GM12892 (cell line): ENCODE results near the gene AP1M2. TPM values are rescaled to one million over a fixed set of nuclear protein-coding genes. Genes with fewer than 3 reads are reported as not detected.

ENCODE experiments used
- DNase-seq: peaks from one replicate; pipeline ENCODE4 v3.0.0; 2011; ENCODE audit not compliant: insufficient read length
- FAIRE-seq: peaks from 2 replicates; lab custom pipeline; 2011; peaks lifted over from hg19 to GRCh38; lab: Jason Lieb, UNC
- POLR2A ChIP-seq: IDR thresholded peaks from 2 replicates; pipeline ENCODE4 v1.6.1; 2011; ENCODE audit warnings: low read depth, low read length, control low read depth
- POLR2AphosphoS5 ChIP-seq: IDR thresholded peaks from 2 replicates; pipeline ENCODE4 v1.6.1; 2011; ENCODE audit warnings: low read depth, low read length, control low read depth
- TAF1 ChIP-seq: IDR thresholded peaks from 2 replicates; pipeline ENCODE4 v1.6.1; 2011; ENCODE audit warnings: low read depth, mild to moderate bottlenecking, control low read depth, low read length, borderline replicate concordance
- polyA plus RNA-seq: library from polyadenylated mRNA; unstranded; fragments of >200 nt; gene quantifications from one replicate; pipeline ENCODE4 v1.2.1, GENCODE V29; 2012; ENCODE audit warnings: missing spikeins, inconsistent platforms; ENCODE audit not compliant: missing spikeins

Gene AP1M2
- not detected for polyA plus RNA-seq

DNA sequence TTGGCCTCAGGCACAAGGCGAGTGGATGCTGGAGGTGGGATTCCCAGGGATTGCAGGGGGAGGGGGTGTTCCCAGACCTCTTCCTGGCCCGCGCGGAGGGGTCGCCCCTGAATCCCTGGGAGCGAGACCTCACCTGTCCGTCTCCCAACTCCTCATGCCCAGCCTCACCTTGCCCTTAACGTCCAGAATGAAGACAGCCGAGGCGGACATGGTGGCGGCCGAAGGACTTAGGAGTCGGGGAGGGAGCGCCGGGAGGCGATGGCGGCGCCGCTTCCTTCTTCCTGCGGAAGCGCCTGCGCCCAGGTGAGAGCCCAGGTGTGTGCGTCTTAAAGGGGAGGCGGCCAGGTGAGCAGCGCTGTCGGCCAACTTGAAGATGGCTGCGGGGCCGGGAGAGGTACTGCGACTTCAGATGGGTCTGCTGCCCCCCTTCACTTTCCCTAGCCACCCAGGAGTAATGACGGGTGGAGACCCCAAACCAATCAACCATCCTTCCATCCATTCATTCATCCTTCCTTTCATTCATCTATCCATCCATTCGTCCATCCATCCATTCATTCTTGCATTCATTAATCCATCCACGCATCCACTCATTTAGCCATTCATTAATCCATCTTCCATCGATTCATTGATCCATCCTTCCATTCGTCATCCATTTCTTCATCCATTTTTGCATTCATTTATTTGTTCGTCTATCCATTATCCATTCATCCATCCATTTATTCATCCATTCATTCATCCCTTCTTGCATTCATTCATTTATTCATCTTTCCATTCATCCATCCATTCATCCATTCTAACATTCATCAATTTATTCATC is at the start of gene AP1M2:
TSS of gene AP1M2 (minus strand) at position 291 of the 817 bp plus-strand sequence. CDS start at position 210, 81 bp downstream.
- FAIRE-seq: no peak
- no peak for DNase-seq

DNA sequence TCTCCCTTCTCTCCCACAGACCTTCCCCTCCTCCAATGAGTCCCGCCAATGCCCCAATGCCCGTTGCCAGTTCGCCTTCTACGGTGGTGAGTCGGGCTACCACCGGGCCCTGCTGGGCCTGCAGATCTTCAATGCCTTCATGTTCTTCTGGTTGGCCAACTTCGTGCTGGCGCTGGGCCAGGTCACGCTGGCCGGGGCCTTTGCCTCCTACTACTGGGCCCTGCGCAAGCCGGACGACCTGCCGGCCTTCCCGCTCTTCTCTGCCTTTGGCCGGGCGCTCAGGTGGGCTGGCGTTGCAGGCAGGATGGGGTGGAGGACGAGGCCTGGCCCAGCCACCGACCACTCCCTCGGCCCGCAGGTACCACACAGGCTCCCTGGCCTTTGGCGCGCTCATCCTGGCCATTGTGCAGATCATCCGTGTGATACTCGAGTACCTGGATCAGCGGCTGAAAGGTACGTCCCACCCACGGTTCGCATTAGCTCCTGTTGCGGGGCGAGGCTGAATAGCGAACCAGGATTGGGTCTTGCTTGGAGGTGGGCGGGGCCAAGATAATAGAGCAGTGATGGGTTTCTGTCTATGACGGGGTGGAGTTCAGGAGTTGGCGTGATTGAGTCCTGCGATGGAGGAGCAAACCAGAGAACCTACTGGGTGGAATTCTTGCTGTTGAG is 49.3 kb upstream of the AP1M2 start:
- TF ChIP-seq TAF1 (no peak), POLR2A (no peak), POLR2AphosphoS5 (no peak)
- FAIRE-seq (no peak), DNase-seq (no peak)

More for the DNA sequence above, at the start of gene AP1M2:
- TF ChIP-seq POLR2A: no peak
- no peak for TF ChIP-seq POLR2AphosphoS5
- no peak for TF ChIP-seq TAF1

DNA sequence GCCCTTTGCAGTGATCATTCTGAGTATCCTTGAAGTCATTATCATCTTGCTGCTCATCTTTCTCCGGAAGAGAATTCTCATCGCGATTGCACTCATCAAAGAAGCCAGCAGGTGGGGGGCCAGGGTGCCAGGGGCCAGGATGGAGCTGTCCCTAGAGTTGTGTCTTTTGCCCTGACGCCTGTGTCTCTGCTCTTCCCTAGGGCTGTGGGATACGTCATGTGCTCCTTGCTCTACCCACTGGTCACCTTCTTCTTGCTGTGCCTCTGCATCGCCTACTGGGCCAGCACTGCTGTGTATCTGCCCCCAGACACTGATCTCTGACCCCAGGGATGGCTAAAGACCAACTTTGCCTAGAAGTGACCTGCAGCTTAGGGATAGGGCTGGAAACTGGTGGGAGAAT is 47.9 kb upstream of the AP1M2 start:
- TF ChIP-seq TAF1: no peak
- no peak for FAIRE-seq
- DNase-seq: no peak

DNA sequence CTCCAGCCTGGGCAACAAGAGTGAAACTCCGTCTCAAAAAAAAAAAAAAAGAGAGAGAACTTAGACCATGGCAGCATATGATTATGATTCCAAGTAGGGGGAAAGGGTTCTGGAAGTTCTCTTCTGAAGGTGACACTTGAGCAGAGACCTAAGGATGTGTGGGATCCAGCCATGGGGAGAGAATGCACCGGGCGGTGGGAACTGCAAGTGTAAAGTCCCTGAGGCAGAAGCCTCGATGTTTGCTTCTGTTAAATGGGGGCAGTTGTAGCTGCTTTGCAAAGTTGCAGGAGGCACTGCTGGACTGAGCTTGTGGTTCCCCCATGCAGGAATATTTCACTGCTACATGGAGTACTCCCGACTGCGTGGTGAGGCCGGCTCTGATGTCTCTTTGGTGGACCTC is 47.3 kb upstream of the AP1M2 start:
- FAIRE-seq: no peak
- DNase-seq: no peak
- TF ChIP-seq TAF1 (no peak), POLR2A (no peak), POLR2AphosphoS5 (no peak)

DNA sequence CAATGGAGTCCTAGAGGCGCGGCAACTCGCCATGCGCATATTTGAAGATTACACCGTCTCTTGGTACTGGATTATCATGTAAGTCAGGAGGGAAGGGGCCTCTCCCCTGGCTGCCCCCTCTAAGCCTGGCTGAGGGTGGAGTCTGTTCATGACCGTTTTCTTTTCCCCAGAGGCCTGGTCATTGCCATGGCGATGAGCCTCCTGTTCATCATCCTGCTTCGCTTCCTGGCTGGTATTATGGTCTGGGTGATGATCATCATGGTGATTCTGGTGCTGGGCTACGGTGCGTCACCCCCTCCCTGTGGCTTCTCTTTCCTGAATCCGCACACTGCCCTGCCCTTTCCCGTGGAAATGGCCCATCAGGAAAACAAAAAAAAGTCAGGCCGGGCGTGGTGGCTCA is 44.8 kb upstream of the AP1M2 start:
- TF ChIP-seq POLR2A: no peak
- TF ChIP-seq TAF1: no peak
- no peak for TF ChIP-seq POLR2AphosphoS5
- no peak for FAIRE-seq
- no peak for DNase-seq

GRCh38 chr19:10625762-10626138 is 38.6 kb upstream of the AP1M2 start:
- TF ChIP-seq POLR2A: no peak
- TF ChIP-seq POLR2AphosphoS5: no peak
- no peak for TF ChIP-seq TAF1
- FAIRE-seq (no peak), DNase-seq (no peak)

DNA sequence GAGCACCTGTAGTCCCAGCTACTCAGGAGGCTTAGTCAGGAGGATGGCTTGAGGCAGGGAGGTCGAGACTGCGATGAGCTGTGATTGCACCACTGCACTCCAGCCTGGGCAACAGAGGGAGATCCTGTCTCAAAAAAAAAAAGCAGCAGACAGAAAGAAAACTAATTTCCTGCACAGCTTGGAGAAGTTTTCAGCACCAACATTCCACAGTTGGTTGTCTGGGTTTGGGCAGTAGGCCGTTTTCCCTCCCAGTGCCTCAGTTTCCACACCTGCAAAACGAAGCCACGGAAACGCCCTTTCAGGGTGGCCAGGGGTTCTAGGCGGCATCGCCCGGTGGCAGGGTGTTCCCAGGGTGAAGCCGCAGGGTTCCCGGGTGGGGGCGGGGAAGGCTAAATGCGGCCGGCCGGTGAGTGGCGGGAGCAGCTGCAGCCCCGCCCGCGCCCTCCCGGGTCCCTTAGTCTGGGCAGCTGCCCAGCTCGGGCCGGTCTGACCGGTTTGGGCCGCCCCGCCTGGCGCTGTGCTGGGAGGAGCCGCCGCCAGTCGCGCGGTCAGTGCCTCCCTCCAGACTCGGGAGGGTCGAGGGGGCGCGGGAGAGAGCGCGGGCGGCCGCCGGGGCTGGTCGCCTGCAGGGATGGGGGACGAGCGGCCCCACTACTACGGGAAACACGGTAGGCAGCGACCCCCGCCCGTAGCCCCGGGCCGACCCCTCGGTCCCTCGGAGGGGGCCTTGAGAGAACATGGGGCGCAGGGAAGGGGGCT is 38.1 kb upstream of the AP1M2 start, which contains the start of gene SLC44A2:
TSS of gene SLC44A2 (plus strand) at position 551 of the 759 bp plus-strand sequence. CDS start at position 632, 81 bp downstream.
- TF ChIP-seq POLR2AphosphoS5 (no peak), TAF1 (no peak), POLR2A (no peak)
- FAIRE-seq (no peak), DNase-seq (no peak)

DNA sequence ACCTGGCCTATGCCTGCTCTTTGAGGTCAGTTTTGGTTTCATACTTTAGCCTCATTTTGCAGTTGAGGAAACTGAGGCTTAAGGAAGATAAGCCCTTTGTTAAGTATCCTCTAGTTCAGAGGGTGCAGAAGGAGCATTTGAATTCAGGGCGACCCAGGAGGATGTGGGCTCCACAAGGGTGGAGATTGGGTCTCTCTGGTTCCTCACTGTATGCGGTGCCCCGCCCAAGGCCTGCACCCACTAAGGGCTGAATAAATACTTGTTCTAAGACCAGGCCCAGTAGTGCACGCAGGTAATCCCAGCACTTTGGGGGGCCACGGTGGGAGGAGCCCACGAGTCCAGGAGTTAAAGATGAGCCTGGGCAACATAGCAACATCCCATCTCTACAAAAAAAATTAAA is 37.5 kb upstream of the AP1M2 start:
- FAIRE-seq (no peak), DNase-seq (no peak)
- TF ChIP-seq TAF1: no peak
- no peak for TF ChIP-seq POLR2A
- no peak for TF ChIP-seq POLR2AphosphoS5

DNA sequence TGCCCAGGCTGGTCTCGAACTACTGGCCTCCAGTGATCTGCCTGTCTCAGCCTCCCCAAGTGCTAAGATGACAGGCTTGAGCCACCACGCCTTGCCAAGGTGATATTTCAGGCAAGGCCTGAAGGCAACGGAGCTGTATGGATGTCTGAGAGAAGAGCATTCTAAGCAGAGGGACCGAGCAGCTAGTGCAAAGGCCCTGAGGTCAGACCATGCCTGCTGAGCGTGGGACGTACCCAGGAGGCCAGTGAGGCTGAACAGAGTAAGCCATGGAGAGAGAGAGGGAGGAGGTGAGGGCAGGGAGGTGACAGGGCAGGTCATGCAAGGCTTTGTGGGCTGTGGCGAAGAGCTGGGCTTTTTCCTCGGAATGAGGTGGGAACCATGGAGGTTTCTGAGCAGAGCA is 34.9 kb upstream of the AP1M2 start:
- FAIRE-seq (no peak), DNase-seq (no peak)
- no peak for TF ChIP-seq TAF1
- no peak for TF ChIP-seq POLR2AphosphoS5
- no peak for TF ChIP-seq POLR2A

DNA sequence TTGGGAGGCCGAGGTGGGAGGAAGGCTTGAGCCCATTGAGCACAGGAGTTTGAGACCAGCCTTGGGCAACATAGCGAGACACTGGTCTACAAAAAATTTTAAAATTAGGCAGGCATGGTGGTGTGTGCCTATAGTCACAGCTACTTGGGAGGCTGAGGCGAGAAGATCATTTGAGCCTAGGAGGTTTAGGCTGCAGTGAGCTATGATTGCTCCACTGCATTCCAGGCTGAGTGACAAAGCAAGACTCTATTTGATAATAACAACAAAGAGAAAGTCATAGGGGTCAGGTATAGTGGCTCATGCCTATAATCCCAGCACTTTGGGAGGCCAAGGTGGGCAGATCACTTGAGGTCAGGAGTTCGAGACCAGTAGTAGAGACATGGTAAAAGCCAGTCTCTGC is 33.7 kb upstream of the AP1M2 start:
- FAIRE-seq: no peak
- TF ChIP-seq POLR2AphosphoS5 (no peak), POLR2A (no peak), TAF1 (no peak)

GRCh38 chr19:10618846-10619245 is 31.7 kb upstream of the AP1M2 start:
- no peak for FAIRE-seq
- TF ChIP-seq POLR2AphosphoS5: no peak
- no peak for DNase-seq

More for the DNA sequence above, 33.7 kb upstream of the AP1M2 start:
- DNase-seq: no peak
